Panc1 (cell line): Measurements from ENCODE around the gene CHRM4. TPM values are rescaled to one million over a fixed set of nuclear protein-coding genes. Genes with fewer than 3 reads are reported as not detected.

Experiments used
- ATAC-seq: fragments of 200-7000 bp; cut with Tn5 transposase; 2 replicates; pipeline ENCODE4 v1.9.1; 2020; ENCODE audit warnings: mild to moderate bottlenecking, moderate library complexity
- BruUV-seq: library from RNA; stranded (reverse); fragments of 400-500 nt; replicated peaks from 2 replicates; lab custom pipeline; 2021; lab: Mats Ljungman, UMichigan
- CTCF ChIA-PET: fragments of 300-600 bp; sonication (Branson Sonifier 250); formaldehyde crosslinking; loops from one replicate; lab custom pipeline; 2022; ENCODE audit warnings: antibody characterized with exemption; lab: Charles Lee
- POLR2A ChIA-PET: fragments of 300-600 bp; sonication (Branson Sonifier 250); formaldehyde crosslinking; loops from one replicate; lab custom pipeline; 2022; ENCODE audit warnings: antibody characterized with exemption; lab: Charles Lee
- DNase-seq: peaks from one replicate; pipeline ENCODE4 v3.0.0-alpha.2; 2010; ENCODE audit warnings: low read depth, low spot score
- H3K27ac ChIP-seq: 2 replicates; pipeline ENCODE4 v1.5.1; 2011; ENCODE audit warnings: mild to moderate bottlenecking, low read length, inconsistent platforms
- H3K27me3 ChIP-seq: fragments of 200-500 bp; sonication (Bioruptor generic); 2 replicates; pipeline ENCODE4 v1.6.0; 2014; ENCODE audit warnings: low read length, inconsistent platforms; ENCODE audit not compliant: control insufficient read depth, insufficient read depth
- H3K36me3 ChIP-seq: fragments of 200-500 bp; sonication (Bioruptor generic); 2 replicates; pipeline ENCODE4 v1.5.1; 2014; ENCODE audit warnings: inconsistent platforms, mild to moderate bottlenecking, low read length, moderate library complexity; ENCODE audit not compliant: control insufficient read depth, insufficient read depth
- H3K4me1 ChIP-seq: 2 replicates; pipeline ENCODE4 v1.5.1; 2011; ENCODE audit warnings: inconsistent platforms, mild to moderate bottlenecking, low read length, moderate library complexity; ENCODE audit not compliant: control insufficient read depth, insufficient read depth
- H3K4me3 ChIP-seq, 2 experiments: 2 replicates each; pipeline ENCODE4 v1.5.1; 2011 to 2012; ENCODE audit warnings: low read depth in 2 of 2, low read length in 2 of 2, mild to moderate bottlenecking in 2 of 2, inconsistent platforms in 1 of 2, moderate library complexity in 1 of 2
- H3K9me3 ChIP-seq: fragments of 200-500 bp; sonication (Bioruptor generic); 2 replicates; pipeline ENCODE4 v1.5.1; 2014; ENCODE audit warnings: low read depth, mild to moderate bottlenecking, inconsistent platforms, low read length, moderate library complexity; ENCODE audit not compliant: control insufficient read depth, insufficient read depth
- CTCF ChIP-seq: fragments of 450-650 bp; IDR thresholded peaks from 2 replicates; pipeline ENCODE4 v1.5.1; 2017; ENCODE audit warnings: mild to moderate bottlenecking
- POLR2AphosphoS5 ChIP-seq: IDR thresholded peaks from 2 replicates; pipeline ENCODE4 v1.6.1; 2012; ENCODE audit warnings: mild to moderate bottlenecking, low read depth, low read length, moderate library complexity
- REST ChIP-seq, 2 experiments: IDR thresholded peaks; 2 replicates each; pipeline ENCODE4 v1.6.1; 2011 to 2012; ENCODE audit warnings: low read depth in 2 of 2, control low read depth in 1 of 2, low read length in 1 of 2, mild to moderate bottlenecking in 1 of 2, moderate library complexity in 1 of 2; ENCODE audit not compliant: insufficient read depth in 1 of 2
- SIN3A ChIP-seq: IDR thresholded peaks from 2 replicates; pipeline ENCODE4 v1.6.1; 2012; ENCODE audit warnings: low read depth, mild to moderate bottlenecking, low read length, moderate library complexity, borderline replicate concordance; ENCODE audit not compliant: insufficient read depth
- TCF7L2 ChIP-seq: IDR thresholded peaks from 2 replicates; pipeline ENCODE4 v1.6.1; 2011; ENCODE audit warnings: mild to moderate bottlenecking, low read depth, low read length, inconsistent platforms
- in situ Hi-C: cut with HindIII; loops from 2 replicates; pipeline ENCODE4 v1.10.0; 2016; ENCODE audit warnings: low sequenced_read_pairs, low pct_unique_long_range_greater_than_20kb
- intact Hi-C: fragments of 100-400 bp; cut with micrococcal nuclease; formaldehyde crosslinking; loops from one replicate; pipeline ENCODE4 v1.10.0; 2022; ENCODE audit not compliant: unreplicated experiment
- total RNA-seq: library from RNA; stranded (reverse); gene quantifications from one replicate; pipeline ENCODE4 v1.2.1, GENCODE V29; 2021; ENCODE audit not compliant: unreplicated experiment

Gene CHRM4
- total RNA-seq, 1 experiment from 2014 or later, result 3.1 TPM

- no peak for ATAC-seq
- in situ Hi-C loops (no loop called here), intact Hi-C loops (no loop called here)
- ChIA-PET CTCF (interaction anchor here (0.7 kb wide), 1 partner anchor 9 kb away, joined by 4 read pairs; no protein-coding TSS in a partner anchor), POLR2A (interaction anchor here (0.6 kb wide), 2 partner anchors 772 to 1543 kb away, joined by 5 to 11 read pairs; no protein-coding TSS in a partner anchor)
- no TSS peak for BruUV-seq
- Histone ChIP-seq H3K27me3 (peaks cover 3% of the 10 kb centered on the region; the same call in 1 of the 2 replicates), H3K36me3 (no peaks in the 10 kb centered on the region), H3K27ac (no peak overlapping the region), H3K4me3 (peak overlapping the region; percentile 49 to 70), H3K9me3 (no peaks in the 10 kb centered on the region), H3K4me1 (peaks cover 17% of the 10 kb centered on the region)
- DNase-seq, result no peak
- no peak for TF ChIP-seq REST (IDR thresholded peaks at IDR 0.05; ENCODE audit: insufficient read depth in 1 of 2, low read depth in 2 of 2, low read length in 1 of 2)
- TF ChIP-seq POLR2AphosphoS5, result no peak
- TF ChIP-seq CTCF, result no peak
- no peak for TF ChIP-seq SIN3A
- TF ChIP-seq TCF7L2, result no peak
These were observed 394 bp downstream of the CHRM4 start for GRCh38 chr11:46391186-46391577.

- intact Hi-C loops (no loop called here), in situ Hi-C loops (no loop called here)
- no peaks in the 10 kb centered on the region for H3K9me3 ChIP-seq
- no peak overlapping the region for H3K27ac ChIP-seq
- H3K4me3 ChIP-seq, result peak overlapping the region; percentile 49 to 70
- peaks cover 3% of the 10 kb centered on the region; the same call in 1 of the 2 replicates for H3K27me3 ChIP-seq
- H3K4me1 ChIP-seq, result peaks cover 17% of the 10 kb centered on the region
- CTCF ChIA-PET, result interaction anchor here (0.6 to 1.9 kb wide), 3 partner anchors 25 to 139 kb away, joined by 3 to 8 read pairs (median 5); no protein-coding TSS in a partner anchor
- DNase-seq (no peak), ATAC-seq (no peak)
- POLR2A ChIA-PET, result interaction anchor here (0.6 kb wide), 1 partner anchor 771 kb away, joined by 5 read pairs; no protein-coding TSS in a partner anchor
- no peaks in the 10 kb centered on the region for H3K36me3 ChIP-seq
- BruUV-seq, result no TSS peak
- no peak for TF ChIP-seq TCF7L2
- TF ChIP-seq POLR2AphosphoS5, result no peak
- TF ChIP-seq SIN3A, result no peak; the same call in 1 of the 2 replicates
- no peak for TF ChIP-seq REST (IDR thresholded peaks at IDR 0.05; ENCODE audit: insufficient read depth in 1 of 2, low read depth in 2 of 2, low read length in 1 of 2)
- no peak for TF ChIP-seq CTCF
These were observed 1.0 kb downstream of the CHRM4 start for GRCh38 chr11:46390331-46391171.
